ENCODE results near the gene PALM3. TPM values are rescaled to one million over a fixed set of nuclear protein-coding genes. Genes with fewer than 3 reads are reported as not detected.
"Not testable (repeated sequence)": the region's sequence is repeated elsewhere in the genome, so short reads cannot be mapped to it uniquely, and the experiment has no call there.

PALM3 gene
- total RNA-seq, 1 donor from 2014 or later, result not detected

DNA sequence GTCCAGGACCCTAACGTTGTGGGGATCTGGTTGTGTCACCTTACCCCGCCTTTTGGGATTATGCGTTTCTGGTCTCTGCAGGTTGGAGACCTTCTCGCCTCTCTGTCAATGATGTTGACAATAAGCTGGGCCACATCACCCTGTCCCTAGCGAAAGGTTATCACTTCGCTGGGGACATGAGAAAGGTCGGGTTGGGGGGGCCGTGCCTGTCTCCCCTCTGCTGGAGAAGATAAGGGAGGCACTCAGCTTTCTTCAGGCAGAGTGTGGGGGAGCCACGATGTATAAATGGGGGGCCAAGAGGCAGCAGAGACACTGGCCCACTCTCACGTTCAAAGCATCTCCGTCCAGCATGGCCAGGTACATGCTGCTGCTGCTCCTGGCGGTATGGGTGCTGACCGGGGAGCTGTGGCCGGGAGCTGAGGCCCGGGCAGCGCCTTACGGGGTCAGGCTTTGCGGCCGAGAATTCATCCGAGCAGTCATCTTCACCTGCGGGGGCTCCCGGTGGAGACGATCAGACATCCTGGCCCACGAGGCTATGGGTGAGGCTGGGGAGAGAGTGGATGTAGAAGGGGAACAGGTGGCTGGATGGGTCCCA is 33.9 kb downstream of the PALM3 start, which contains the start of gene RLN3:
TSS of gene RLN3 (plus strand) at position 293 of the 595 bp plus-strand sequence. CDS start at position 350, 57 bp downstream.
- no peaks in the 10 kb centered on the region for H3K36me3 Mint-ChIP-seq
- no peaks in the 10 kb centered on the region for H3K9me3 Mint-ChIP-seq
- no peaks in the 10 kb centered on the region for H3K9me3 ChIP-seq (ENCODE audit: low read depth)
- H3K4me1 ChIP-seq, result peaks cover 10% of the 10 kb centered on the region
- H3K9ac ChIP-seq, result no peak within 1 kb of the TSS
- H3K4me3 Mint-ChIP-seq, result no peak within 1 kb of the TSS
- TF ChIP-seq EZH2 (IDR thresholded peaks at IDR 0.05) (no peak), EZH2phosphoT487 (IDR thresholded peaks at IDR 0.05) (no peak)
- TF ChIP-seq, protein P1, sequence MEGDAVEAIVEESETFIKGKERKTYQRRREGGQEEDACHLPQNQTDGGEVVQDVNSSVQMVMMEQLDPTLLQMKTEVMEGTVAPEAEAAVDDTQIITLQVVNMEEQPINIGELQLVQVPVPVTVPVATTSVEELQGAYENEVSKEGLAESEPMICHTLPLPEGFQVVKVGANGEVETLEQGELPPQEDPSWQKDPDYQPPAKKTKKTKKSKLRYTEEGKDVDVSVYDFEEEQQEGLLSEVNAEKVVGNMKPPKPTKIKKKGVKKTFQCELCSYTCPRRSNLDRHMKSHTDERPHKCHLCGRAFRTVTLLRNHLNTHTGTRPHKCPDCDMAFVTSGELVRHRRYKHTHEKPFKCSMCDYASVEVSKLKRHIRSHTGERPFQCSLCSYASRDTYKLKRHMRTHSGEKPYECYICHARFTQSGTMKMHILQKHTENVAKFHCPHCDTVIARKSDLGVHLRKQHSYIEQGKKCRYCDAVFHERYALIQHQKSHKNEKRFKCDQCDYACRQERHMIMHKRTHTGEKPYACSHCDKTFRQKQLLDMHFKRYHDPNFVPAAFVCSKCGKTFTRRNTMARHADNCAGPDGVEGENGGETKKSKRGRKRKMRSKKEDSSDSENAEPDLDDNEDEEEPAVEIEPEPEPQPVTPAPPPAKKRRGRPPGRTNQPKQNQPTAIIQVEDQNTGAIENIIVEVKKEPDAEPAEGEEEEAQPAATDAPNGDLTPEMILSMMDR (IDR thresholded peaks at IDR 0.05), result no peak
- DNase-seq (ENCODE audit: low spot score), result no peak
- peaks cover 6% of the 10 kb centered on the region for H3K27me3 Mint-ChIP-seq (ENCODE audit: insufficient read depth, low read depth)
- H3K27me3 ChIP-seq, result peaks cover 24% of the 10 kb centered on the region
- H3K27ac ChIP-seq, result no peak within 1 kb of the TSS
- peak within 1 kb of the TSS; percentile 75 for H3K27ac Mint-ChIP-seq
- no peak within 1 kb of the TSS for H3K4me2 ChIP-seq
- H2AFZ ChIP-seq (replicated peaks), result no peak within 1 kb of the TSS
- no peaks in the 10 kb centered on the region for H3K36me3 ChIP-seq
- H3F3A ChIP-seq (ENCODE audit: low read depth), result peaks cover 21% of the 10 kb centered on the region
- no peaks in the 10 kb centered on the region for H4K20me1 ChIP-seq (ENCODE audit: low read depth)
- no peak within 1 kb of the TSS for H3K4me3 ChIP-seq
- peaks cover 12% of the 10 kb centered on the region for H3K4me1 Mint-ChIP-seq
- no peaks in the 10 kb centered on the region for H3K79me2 ChIP-seq (ENCODE audit: low read depth)

DNA sequence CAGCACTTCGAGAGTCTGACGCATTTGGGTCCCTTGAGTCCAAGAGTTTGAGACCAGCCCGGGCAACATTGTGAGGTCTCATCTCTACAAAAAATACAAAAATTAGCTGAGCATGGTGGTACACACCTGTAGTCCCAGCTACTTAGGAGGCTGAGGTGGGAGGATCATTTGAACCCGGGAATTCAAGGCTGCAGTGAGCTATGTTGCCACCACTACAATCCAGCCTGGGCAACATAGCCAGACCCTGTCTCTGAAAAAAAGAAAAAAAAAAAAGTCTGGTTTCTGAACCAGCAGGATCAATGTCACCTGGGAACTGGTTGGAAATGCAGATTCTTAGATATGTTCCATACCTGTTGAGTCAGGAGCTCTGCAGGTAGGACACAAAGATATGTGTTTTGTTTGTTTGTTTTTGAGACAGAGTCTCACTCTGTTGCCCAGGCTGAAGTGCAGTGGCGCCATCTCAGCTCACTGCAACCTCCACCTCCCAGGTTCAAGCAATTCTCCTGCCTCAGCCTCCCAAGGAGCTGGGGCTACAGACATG is 35.2 kb downstream of the PALM3 start:
- not testable (repeated sequence) for H4K20me1 ChIP-seq (ENCODE audit: low read depth); H3K9me3 ChIP-seq (ENCODE audit: low read depth); H3K9ac ChIP-seq; H3K27me3 Mint-ChIP-seq (ENCODE audit: insufficient read depth, low read depth); H3K36me3 Mint-ChIP-seq; H3K79me2 ChIP-seq (ENCODE audit: low read depth); H3K27ac Mint-ChIP-seq; H3K9me3 Mint-ChIP-seq; H3K36me3 ChIP-seq; H3K27ac ChIP-seq; H3K4me1 ChIP-seq; H2AFZ ChIP-seq (replicated peaks); H3K4me3 Mint-ChIP-seq; H3K4me2 ChIP-seq; H3K4me3 ChIP-seq; DNase-seq (ENCODE audit: low spot score)
- Histone ChIP-seq H3K27me3 (peaks cover 16% of the 10 kb centered on the region), H3F3A (ENCODE audit: low read depth) (peaks cover 28% of the 10 kb centered on the region)
- H3K4me1 Mint-ChIP-seq, result peaks cover 17% of the 10 kb centered on the region

DNA sequence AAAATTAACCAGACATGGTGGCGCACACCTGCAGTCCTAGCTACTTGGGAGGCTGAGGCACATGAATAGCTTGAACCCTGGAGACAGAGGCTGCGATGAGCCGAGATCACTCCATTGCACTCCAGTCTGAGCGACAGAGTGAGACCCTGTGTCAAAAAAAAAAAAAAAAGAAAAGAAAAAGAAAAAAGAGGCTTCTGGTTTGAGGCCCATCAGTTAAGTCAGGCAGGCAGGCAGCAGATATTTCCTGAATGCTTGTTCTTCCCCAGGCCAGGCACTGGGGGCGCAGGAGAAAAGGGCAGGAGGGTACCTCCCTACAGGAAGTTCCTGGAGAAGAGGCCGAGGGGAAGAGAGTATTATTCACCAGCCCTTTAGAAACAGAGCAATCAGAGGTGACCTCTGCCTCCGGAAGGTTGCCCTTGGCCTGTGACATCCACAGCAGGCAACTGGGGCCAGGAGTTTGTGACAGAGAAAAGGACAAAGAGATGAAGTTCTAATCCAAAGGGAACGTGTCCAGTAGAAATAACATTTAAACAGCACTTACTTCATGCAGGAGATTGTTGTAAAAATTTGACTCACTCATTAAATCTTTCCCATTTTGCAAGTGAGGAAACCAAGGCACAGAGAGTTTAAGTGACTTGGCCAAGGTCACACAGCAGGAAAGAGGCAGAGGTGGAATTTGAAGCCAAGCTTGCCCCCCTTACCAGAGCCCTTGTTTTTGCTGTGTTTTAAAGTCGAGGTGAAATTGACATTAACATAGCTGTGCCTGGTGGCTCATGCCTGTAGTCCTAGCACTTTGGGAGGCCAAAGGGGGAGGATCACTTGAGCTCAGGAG is 38.3 kb downstream of the PALM3 start:
- Histone ChIP-seq H3K4me3 (no peak overlapping the region), H4K20me1 (ENCODE audit: low read depth) (no peaks in the 10 kb centered on the region), H3F3A (ENCODE audit: low read depth) (peaks cover 29% of the 10 kb centered on the region), H2AFZ (replicated peaks) (peak overlapping the region; percentile 86), H3K4me2 (no peak overlapping the region), H3K27me3 (no peaks in the 10 kb centered on the region), H3K9ac (no peak overlapping the region), H3K9me3 (ENCODE audit: low read depth) (no peaks in the 10 kb centered on the region), H3K4me1 (peaks cover 4% of the 10 kb centered on the region), H3K79me2 (ENCODE audit: low read depth) (no peaks in the 10 kb centered on the region), H3K36me3 (no peaks in the 10 kb centered on the region), H3K27ac (no peak overlapping the region)
- no peaks in the 10 kb centered on the region for H3K36me3 Mint-ChIP-seq
- H3K27me3 Mint-ChIP-seq (ENCODE audit: insufficient read depth, low read depth), result peaks cover 14% of the 10 kb centered on the region
- peaks cover 15% of the 10 kb centered on the region for H3K4me1 Mint-ChIP-seq
- peak; percentile 74 for DNase-seq (ENCODE audit: low spot score)
- TF ChIP-seq, protein P1 (IDR thresholded peaks at IDR 0.05), result peak; percentile 66
- no peak for TF ChIP-seq EZH2phosphoT487 (IDR thresholded peaks at IDR 0.05)
- no peak overlapping the region for H3K4me3 Mint-ChIP-seq
- H3K9me3 Mint-ChIP-seq, result no peaks in the 10 kb centered on the region
- peak overlapping the region; percentile 59 for H3K27ac Mint-ChIP-seq
